B cell (primary cell): ENCODE measurements around the gene TMEM163.

Source experiments
- CTCF ChIP-seq: fragments of 200-600 bp; IDR thresholded peaks from one replicate; pipeline ENCODE4 v1.8.0; 2022; ENCODE audit warnings: antibody characterized with exemption, mild to moderate bottlenecking
- EZH2 ChIP-seq: IDR thresholded peaks from 2 replicates; pipeline ENCODE4 v1.6.1; 2012; ENCODE audit warnings: borderline replicate concordance, low read depth, mild to moderate bottlenecking, moderate library complexity, low read length; ENCODE audit not compliant: insufficient read depth, poor library complexity, severe bottlenecking

- TF ChIP-seq CTCF: no peak
- no peak for TF ChIP-seq EZH2
These were observed 259.9 kb downstream of the TMEM163 start for GRCh38 chr2:134458950-134459349.
